ENCODE results near the gene NOS3.

Gene NOS3

DNA sequence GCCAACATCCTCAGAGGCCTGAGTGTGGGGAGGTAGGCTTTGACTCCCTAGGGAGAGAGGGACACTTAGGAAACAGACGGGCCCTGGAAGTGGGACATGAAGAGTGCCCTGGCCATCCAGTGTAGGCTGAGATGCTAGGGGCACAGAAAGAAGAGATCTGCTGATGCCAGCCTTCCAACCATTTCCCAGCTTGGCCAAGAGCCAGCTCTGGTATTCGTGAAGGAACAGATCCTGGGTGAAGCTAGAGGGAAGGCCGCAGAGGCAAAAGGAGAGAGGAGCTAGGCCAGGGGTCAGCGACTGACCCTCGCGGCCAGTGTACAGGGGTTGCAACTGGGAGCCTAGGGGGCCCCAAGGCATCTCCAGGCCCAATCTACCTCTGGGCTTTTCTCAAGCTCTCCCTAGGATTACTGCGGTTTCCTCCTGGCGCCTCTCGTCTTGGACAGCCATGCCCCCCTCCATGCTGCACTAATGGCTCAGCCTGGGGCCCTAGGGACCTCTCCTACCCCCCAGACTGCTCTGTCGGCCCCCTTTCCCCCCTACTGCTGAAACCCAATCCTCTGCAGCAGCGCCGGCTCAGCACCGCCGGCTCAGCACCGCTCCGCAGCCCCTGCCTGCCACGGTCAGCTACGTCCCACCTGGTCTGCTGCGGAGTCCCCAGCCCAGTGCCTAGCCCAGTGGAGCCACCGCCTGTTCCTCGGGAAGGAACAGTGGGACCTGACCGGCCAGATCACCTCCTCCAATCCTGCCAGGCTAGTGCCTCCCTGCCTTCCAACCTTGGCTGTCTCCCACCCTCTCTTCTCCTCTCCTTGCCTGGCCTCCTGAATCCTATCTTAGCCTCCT, 57.4 kb downstream of the NOS3 start, which contains the start of gene ASIC3:
ASIC3 (plus strand) TSS at position 556 of the 840 bp plus-strand sequence. CDS start 355 bp downstream, outside the sequence.
- Histone ChIP-seq H3K36me3 (peaks cover 12% of the 10 kb centered on the region; the same call in 1 of the 2 replicates), H3K4me2 (no peak within 1 kb of the TSS), H3K27me3 (0 out of 2 replicates have a peak, but pooled peaks cover 6% of the 10 kb centered on the region), H3K9me3 (no peaks in the 10 kb centered on the region), H3K27ac (no peak within 1 kb of the TSS), H3K9ac (no peak within 1 kb of the TSS), H3K4me3 (no peak within 1 kb of the TSS), H4K20me1 (0 out of 2 replicates have a peak, but pooled peaks cover 18% of the 10 kb centered on the region), H3K4me1 (peaks cover 27% of the 10 kb centered on the region)
- no peak for TF ChIP-seq Cebpa-rat (IDR thresholded peaks at IDR 0.05)

DNA sequence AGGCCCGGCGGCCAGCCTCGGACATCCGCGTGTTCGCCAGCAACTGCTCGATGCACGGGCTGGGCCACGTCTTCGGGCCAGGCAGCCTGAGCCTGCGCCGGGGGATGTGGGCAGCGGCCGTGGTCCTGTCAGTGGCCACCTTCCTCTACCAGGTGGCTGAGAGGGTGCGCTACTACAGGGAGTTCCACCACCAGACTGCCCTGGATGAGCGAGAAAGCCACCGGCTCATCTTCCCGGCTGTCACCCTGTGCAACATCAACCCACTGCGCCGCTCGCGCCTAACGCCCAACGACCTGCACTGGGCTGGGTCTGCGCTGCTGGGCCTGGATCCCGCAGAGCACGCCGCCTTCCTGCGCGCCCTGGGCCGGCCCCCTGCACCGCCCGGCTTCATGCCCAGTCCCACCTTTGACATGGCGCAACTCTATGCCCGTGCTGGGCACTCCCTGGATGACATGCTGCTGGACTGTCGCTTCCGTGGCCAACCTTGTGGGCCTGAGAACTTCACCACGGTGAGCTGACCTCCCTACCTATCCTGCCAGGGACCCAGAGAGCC, 58.2 kb downstream of the NOS3 start:
- peaks cover 33% of the 10 kb centered on the region for H3K4me1 ChIP-seq
- no peaks in the 10 kb centered on the region for H3K9me3 ChIP-seq
- H3K9ac ChIP-seq = no peak overlapping the region
- H3K4me2 ChIP-seq = no peak overlapping the region
- no peak for TF ChIP-seq Cebpa-rat (IDR thresholded peaks at IDR 0.05)
- H3K4me3 ChIP-seq = no peak overlapping the region
- H3K36me3 ChIP-seq = peaks cover 15% of the 10 kb centered on the region
- 0 out of 2 replicates have a peak, but pooled peaks cover 18% of the 10 kb centered on the region for H4K20me1 ChIP-seq
- no peak overlapping the region for H3K27ac ChIP-seq
- H3K27me3 ChIP-seq = 0 out of 2 replicates have a peak, but pooled peaks cover 6% of the 10 kb centered on the region

GRCh38 chr7:151051108-151051507, 60.3 kb downstream of the NOS3 start:
- H3K4me1 ChIP-seq = peaks cover 34% of the 10 kb centered on the region
- peak overlapping the region; percentile 80 for H3K4me2 ChIP-seq
- 0 out of 2 replicates have a peak, but pooled peaks cover 18% of the 10 kb centered on the region for H4K20me1 ChIP-seq
- H3K36me3 ChIP-seq = peaks cover 10% of the 10 kb centered on the region
- H3K9me3 ChIP-seq = no peaks in the 10 kb centered on the region
- 0 out of 2 replicates have a peak, but pooled peaks have one; percentile 44 for TF ChIP-seq Cebpa-rat (IDR thresholded peaks at IDR 0.05)
- H3K27ac ChIP-seq = no peak overlapping the region
- H3K4me3 ChIP-seq = 0 out of 2 replicates have a peak overlapping the region, but pooled peaks have one; percentile 42
- 0 out of 2 replicates have a peak, but pooled peaks cover 6% of the 10 kb centered on the region for H3K27me3 ChIP-seq
- no peak overlapping the region for H3K9ac ChIP-seq

- Histone ChIP-seq H3K9ac (no peak overlapping the region), H3K27me3 (0 out of 2 replicates have a peak, but pooled peaks cover 6% of the 10 kb centered on the region), H3K4me1 (peaks cover 48% of the 10 kb centered on the region), H3K27ac (no peak overlapping the region), H3K9me3 (no peaks in the 10 kb centered on the region), H3K4me3 (no peak overlapping the region), H3K36me3 (peaks cover 9% of the 10 kb centered on the region; the same call in 1 of the 2 replicates), H3K4me2 (peak overlapping the region; percentile 36), H4K20me1 (0 out of 2 replicates have a peak, but pooled peaks cover 18% of the 10 kb centered on the region)
- no peak for TF ChIP-seq Cebpa-rat (IDR thresholded peaks at IDR 0.05)
These were observed 62.3 kb downstream of the NOS3 start for GRCh38 chr7:151053096-151053495.

- Histone ChIP-seq H3K4me2 (peak overlapping the region; percentile 36), H3K4me1 (peaks cover 55% of the 10 kb centered on the region), H3K9ac (no peak overlapping the region), H3K27ac (no peak overlapping the region), H3K9me3 (no peaks in the 10 kb centered on the region), H4K20me1 (0 out of 2 replicates have a peak, but pooled peaks cover 18% of the 10 kb centered on the region), H3K27me3 (0 out of 2 replicates have a peak, but pooled peaks cover 6% of the 10 kb centered on the region), H3K4me3 (no peak overlapping the region), H3K36me3 (peaks cover 9% of the 10 kb centered on the region; the same call in 1 of the 2 replicates)
- TF ChIP-seq Cebpa-rat (IDR thresholded peaks at IDR 0.05) = no peak
These were observed 62.9 kb downstream of the NOS3 start for GRCh38 chr7:151053751-151054150.

GRCh38 chr7:151056283-151056665, 65.5 kb downstream of the NOS3 start:
- Histone ChIP-seq H3K36me3 (peaks cover 9% of the 10 kb centered on the region; the same call in 1 of the 2 replicates), H3K4me3 (no peak overlapping the region), H3K4me2 (peak overlapping the region; percentile 96), H3K9ac (no peak overlapping the region), H3K4me1 (peaks cover 62% of the 10 kb centered on the region), H3K9me3 (no peaks in the 10 kb centered on the region), H4K20me1 (peaks cover 13% of the 10 kb centered on the region), H3K27me3 (no peaks in the 10 kb centered on the region), H3K27ac (no peak overlapping the region)
- no peak for TF ChIP-seq Cebpa-rat (IDR thresholded peaks at IDR 0.05)

DNA sequence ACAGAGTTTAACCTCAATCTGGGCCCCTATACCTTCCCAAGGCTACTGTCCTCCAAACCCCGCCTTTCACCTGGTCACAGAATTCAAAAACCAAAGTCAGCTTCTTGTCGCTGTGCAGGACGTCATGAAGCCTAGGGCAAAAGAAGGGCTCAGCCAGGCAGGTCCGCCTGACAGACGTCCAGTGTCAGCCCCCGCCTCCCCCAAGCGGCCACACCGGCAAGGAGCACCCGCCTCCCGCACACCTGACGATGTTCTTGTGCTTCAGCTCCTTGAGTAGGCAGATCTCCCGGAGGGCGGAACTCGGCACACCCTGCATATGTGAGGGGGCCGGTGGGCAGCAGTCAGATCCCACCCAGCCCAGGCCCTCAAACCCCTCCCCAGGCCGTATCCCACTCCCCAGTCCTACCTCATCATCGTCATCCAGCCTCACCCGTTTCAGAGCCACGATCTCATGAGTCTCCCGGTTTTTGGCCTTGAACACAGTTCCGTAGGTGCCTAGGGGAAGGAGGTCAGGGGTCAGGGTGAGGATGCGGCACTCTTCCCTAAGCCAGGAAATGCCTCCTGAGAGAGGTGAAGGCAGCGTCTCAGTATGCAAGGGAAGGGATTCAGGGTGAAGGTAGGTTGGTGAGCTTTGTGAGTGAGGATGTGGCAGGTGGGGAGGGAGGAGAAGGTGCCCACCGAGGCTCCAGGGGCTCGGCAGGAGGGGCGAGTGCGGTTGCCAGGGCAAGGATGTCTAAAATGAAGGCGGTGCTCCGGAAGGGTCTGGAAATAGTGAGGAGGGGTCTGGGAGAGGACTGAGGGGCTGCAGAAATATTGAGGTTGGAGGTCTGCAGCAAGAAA, 66.1 kb downstream of the NOS3 start:
- peaks cover 62% of the 10 kb centered on the region for H3K4me1 ChIP-seq
- no peak for TF ChIP-seq Cebpa-rat (IDR thresholded peaks at IDR 0.05)
- H3K36me3 ChIP-seq = peaks cover 11% of the 10 kb centered on the region; the same call in 1 of the 2 replicates
- H3K27me3 ChIP-seq = no peaks in the 10 kb centered on the region
- peak overlapping the region; percentile 33; the same call in 1 of the 2 replicates for H3K27ac ChIP-seq
- no peaks in the 10 kb centered on the region for H3K9me3 ChIP-seq
- peak overlapping the region; percentile 96 for H3K4me2 ChIP-seq
- peak overlapping the region; percentile 89 for H3K4me3 ChIP-seq
- peak overlapping the region; percentile 87 for H3K9ac ChIP-seq
- peaks cover 20% of the 10 kb centered on the region for H4K20me1 ChIP-seq

GRCh38 chr7:151057506-151057988, 66.7 kb downstream of the NOS3 start, which contains the start of gene CDK5:
TSS of gene CDK5 (minus strand) at chr7:151057897. CDS start at chr7:151057848, 49 bp downstream.
- TF ChIP-seq Cebpa-rat (IDR thresholded peaks at IDR 0.05) = no peak
- Histone ChIP-seq H3K9me3 (no peaks in the 10 kb centered on the region), H3K4me2 (peak within 1 kb of the TSS; percentile 96), H3K27ac (peak within 1 kb of the TSS; percentile 84), H3K36me3 (peaks cover 17% of the 10 kb centered on the region), H3K4me3 (peak within 1 kb of the TSS; percentile 89), H3K4me1 (peaks cover 61% of the 10 kb centered on the region), H3K9ac (peak within 1 kb of the TSS; percentile 87), H4K20me1 (peaks cover 26% of the 10 kb centered on the region), H3K27me3 (no peaks in the 10 kb centered on the region)

Data from BLaER1 (cell line).